Stimulated activated CD4-positive, alpha-beta T cell treated with anti-CD3 and anti-CD28 coated beads, Interleukin-4, amount 100 ng/mL, for 24 hours (primary cell): ENCODE measurements around the gene ARHGAP15.
"Not testable (repeated sequence)": the region's sequence is repeated elsewhere in the genome, so short reads cannot be mapped to it uniquely, and the experiment has no call there.

Experiments
- DNase-seq: peaks from one replicate; pipeline ENCODE4 v3.0.0-alpha.2; 2020

The ARHGAP15 gene

DNA sequence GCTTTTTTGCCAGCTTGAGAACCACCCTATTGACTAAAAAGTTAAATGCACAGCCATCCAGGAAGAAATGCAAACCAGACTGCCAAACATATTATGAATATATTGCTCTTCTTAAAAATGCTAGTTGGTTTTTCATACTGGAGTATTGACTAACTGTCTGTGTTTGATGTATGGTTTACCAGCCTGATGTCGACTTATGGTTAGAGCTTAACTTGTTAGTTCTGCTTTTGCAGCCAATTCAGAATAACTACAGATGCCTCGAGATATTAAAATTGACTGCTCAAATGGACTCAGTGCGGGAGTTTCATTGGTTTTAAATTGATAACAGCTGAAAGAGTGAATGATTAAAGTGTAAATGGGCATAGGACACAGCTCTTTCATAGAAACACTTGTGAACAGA lies 369.8 kb downstream of the ARHGAP15 start:
- no peak for DNase-seq

DNA sequence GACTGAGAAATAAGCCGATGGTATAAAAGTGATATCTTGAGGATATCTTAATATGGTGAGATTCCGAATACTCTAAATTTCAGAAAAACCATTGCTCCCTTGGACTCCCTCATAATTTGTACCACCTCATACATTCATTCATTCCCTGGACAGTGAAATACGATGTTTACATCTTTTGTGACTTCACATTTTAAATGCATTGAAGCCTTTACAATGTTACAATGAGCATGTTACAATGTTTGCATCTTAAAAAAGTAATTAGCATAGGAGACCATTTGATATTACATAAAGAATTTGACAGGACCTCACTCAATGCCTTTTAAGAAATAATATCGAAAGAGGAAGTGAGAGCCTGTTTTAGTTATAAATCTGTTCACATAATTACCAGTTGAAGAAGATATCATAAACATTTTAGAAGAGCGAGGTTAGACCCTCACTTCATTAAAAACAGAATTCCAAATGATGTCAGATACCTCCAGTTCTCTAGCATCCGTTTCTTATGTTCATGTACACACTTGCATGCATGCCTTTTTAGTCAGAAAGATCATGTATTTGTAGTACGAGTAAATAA lies 372.0 kb downstream of the ARHGAP15 start:
- DNase-seq, result no peak

DNA sequence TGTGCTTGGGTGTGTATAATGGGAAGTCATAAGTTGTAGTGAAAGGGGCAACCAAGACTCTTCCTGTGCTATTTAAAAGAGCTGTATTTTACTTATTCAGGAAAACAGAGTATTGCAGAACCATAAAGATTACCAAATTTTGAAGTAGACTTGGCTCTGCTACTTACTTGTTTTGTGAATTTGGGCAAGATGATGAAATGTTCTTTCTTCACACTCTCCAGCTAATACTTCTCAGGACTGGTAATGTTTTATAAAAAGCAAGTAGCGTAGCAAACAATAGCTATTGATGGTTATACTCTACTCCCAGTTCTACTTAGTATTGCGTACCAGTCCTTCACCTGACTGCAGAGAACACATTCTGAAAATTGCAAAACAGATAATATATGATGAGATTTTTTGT lies 374.1 kb downstream of the ARHGAP15 start:
- no peak for DNase-seq

- no peak for DNase-seq
Measured at GRCh38 chr2:143504397-143504796, 375.2 kb downstream of the ARHGAP15 start.

- DNase-seq, result no peak
Measured at GRCh38 chr2:143505542-143505941, 376.3 kb downstream of the ARHGAP15 start.

- peak; percentile 10 for DNase-seq
Measured at GRCh38 chr2:143513081-143513480, 383.9 kb downstream of the ARHGAP15 start.

GRCh38 chr2:143514413-143514812 lies 385.2 kb downstream of the ARHGAP15 start:
- DNase-seq, result no peak

GRCh38 chr2:143515318-143515717 lies 386.1 kb downstream of the ARHGAP15 start:
- DNase-seq, result no peak

DNA sequence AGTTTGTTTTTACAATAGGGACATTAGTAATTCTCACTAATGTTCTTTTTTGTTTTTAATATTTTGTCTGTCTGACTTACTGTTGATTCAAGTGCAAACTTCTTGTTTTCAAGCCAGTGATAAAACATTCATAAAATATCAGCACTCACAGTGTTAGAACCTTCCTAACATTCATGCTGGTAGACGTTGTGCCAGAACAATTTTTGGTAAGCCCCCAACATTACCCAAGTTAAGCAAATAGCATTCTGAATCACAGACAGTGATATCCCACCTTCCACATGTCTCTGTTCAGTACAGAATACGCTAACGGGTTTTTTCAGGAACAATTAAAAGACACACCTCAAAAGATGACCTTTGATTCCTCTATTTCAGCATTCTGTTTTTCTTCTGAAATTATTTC lies 390.3 kb downstream of the ARHGAP15 start:
- no peak for DNase-seq

GRCh38 chr2:143521396-143521795 lies 392.2 kb downstream of the ARHGAP15 start:
- DNase-seq, result no peak

DNA sequence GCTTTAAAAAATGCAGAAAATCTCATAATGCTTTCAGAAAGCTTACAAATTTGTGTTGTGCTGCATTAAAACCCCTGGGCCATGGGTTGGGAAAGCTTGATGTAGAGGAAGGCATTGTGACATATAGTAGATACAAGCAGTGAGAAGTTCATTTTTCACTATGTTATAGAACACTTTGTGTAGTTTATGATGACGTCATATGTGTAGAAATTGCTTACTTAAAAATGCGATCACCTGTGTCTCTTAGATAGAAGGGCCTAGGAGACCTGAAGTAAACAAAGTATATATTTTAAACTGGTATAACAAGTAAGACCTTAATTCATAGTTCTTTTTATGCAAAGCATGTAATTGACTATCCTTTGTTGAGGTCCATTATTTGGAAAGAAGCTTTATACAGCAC lies 393.5 kb downstream of the ARHGAP15 start:
- DNase-seq, result no peak

- DNase-seq, result no peak
Measured at GRCh38 chr2:143524119-143524553, 394.9 kb downstream of the ARHGAP15 start.

- no peak for DNase-seq
Measured at GRCh38 chr2:143524559-143525401, 395.6 kb downstream of the ARHGAP15 start.

GRCh38 chr2:143525402-143525860 lies 396.2 kb downstream of the ARHGAP15 start:
- DNase-seq, result no peak

DNA sequence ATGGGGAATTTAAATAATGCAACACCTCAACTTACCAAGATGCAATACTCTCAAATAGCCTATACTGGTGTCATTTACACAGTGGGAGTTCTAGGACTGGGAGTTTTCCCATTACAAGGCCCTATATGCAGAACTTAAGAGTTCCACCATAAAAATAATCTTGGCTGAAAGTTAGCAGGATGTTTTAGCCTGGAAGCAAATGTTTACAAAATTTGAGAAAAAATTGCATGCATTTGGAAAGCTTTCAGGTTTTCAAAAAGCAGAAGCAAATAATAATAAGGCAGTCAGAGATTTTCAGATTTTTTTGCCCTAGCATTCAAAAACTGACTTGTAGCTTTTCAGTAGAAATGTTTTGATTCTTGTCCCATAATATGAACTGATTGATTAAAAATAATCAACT lies 397.3 kb downstream of the ARHGAP15 start:
- DNase-seq, result no peak

GRCh38 chr2:143528021-143528420 lies 398.8 kb downstream of the ARHGAP15 start:
- no peak for DNase-seq

GRCh38 chr2:143529118-143529720 lies 400.0 kb downstream of the ARHGAP15 start:
- no peak for DNase-seq

DNA sequence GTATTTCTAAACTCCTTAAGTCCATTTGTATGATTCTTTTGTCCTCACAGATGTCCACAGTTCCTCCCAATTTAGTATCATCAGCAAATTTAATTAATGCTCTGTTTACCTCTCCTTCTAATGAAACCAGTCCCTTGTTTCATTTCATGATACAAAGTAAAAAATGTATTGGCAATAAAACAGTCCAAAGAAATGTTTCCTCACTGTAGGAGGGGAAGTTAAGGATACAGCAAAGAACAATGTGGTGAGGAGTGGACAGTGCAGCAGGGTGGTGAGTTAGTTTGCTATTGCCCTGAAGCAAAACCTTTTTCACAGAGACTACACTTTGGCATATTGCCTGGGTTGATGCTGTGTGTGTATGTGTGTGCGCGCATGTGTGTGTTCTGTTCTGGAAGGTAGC lies 401.5 kb downstream of the ARHGAP15 start:
- no peak for DNase-seq

- no peak for DNase-seq
Measured at GRCh38 chr2:143532061-143532460, 402.8 kb downstream of the ARHGAP15 start.

GRCh38 chr2:143533846-143534245 lies 404.6 kb downstream of the ARHGAP15 start:
- no peak for DNase-seq

GRCh38 chr2:143535802-143536201 lies 406.6 kb downstream of the ARHGAP15 start:
- DNase-seq, result no peak

DNA sequence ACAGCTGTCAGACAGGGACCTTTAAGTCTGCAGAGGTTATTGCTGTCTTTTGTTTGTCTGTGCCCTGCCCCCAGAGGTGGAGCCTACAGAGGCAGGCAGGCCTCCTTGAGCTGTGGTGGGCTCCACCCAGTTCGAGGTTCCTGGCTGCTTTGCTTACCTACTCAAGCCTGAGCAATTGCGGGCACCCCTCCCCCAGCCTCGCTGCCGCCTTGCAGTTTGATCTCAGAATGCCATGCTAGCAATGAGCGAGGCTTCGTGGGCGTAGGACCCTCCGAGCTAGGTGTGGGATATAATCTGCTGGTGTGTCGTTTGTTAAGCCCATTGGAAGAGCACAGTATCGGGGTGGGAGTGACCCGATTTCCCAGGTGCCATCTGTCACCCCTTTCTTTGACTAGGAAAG lies 412.7 kb downstream of the ARHGAP15 start:
- not testable (repeated sequence) for DNase-seq

DNA sequence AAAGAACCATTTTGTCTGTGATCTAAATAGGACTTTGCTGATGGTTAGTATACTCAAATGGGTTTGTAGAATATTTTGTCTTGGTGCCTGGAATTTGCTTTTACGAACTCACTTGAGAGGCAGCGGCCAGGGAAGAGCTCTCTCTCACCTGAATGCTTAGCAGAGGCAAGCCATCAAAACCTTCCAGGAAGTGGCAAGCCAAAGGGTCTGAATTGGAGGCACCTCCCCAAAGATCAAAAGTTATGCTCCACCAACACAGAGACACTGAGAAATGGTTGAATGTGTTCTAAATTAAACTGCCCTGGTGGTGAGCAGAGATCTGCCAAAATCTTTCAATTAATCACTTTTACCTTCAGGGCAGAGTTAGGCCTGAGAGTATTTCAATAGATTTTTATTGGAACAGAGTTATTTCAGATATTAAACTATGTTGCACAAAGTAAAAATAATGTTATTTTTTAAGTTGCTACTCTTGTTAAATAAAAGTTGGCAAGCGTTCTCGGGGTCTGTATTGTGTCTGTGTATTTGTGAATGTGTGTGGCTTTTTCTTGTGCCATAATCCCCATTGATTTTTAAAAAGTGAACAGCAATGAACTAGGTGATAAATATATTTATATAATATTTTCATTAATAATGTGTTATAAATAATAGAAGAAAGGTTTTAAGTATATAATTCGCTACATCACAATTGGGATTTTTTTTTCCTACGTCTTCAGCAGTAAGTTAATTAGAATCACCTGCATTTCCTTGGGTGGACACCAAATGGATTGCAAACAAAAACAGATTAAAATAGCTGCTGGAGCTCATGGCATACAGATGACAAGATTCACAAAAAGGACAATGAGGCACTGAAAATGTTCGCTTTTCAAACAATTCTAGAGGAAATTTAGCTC lies 416.1 kb downstream of the ARHGAP15 start:
- no peak for DNase-seq
